ENCODE measurements around the gene SFSWAP.

DNA sequence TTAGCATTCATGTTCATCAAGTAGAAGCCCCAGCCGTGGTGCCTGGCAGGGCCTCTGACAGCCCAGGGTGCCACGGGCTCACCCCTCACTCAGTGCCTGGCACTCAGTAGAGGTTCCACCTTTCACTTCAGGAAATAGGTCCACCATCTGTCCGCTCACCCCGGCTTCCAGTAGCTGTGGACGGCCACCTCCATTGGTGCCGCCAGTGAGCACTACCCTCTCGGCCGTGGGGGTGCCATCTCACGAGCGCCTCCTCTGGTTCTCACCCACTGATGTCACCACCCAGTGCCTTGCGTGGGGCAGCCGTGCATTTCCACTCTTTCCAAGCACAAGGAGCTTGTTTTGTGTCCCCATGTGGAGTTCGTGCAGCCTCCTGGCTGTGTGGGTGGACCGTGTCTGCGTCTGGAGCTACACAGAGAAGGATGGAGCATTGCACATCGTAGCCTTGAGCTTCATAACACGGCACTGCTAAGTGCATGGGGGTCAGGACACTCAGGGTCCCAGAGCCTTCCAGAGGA, 76.3 kb downstream of the SFSWAP start:
- TF ChIP-seq GATA2 (IDR thresholded peaks at IDR 0.05; ENCODE audit: low read depth, low read length), result no peak
- TF ChIP-seq GATA3 (IDR thresholded peaks at IDR 0.05; ENCODE audit: low read depth, low read length), result no peak

Data from SH-SY5Y (cell line).